HuH-7.5 (cell line): ENCODE results near the gene SPSB4.
A peak's percentile ranks its signal among the peaks of the same experiment; 100 is the strongest.

Experiments
- DNase-seq: peaks from one replicate; pipeline ENCODE4 v3.0.0; 2011; ENCODE audit warnings: low spot score

The SPSB4 gene

GRCh38 chr3:141076036-141076773 is 25.1 kb downstream of the SPSB4 start:
- DNase-seq, result no peak

DNA sequence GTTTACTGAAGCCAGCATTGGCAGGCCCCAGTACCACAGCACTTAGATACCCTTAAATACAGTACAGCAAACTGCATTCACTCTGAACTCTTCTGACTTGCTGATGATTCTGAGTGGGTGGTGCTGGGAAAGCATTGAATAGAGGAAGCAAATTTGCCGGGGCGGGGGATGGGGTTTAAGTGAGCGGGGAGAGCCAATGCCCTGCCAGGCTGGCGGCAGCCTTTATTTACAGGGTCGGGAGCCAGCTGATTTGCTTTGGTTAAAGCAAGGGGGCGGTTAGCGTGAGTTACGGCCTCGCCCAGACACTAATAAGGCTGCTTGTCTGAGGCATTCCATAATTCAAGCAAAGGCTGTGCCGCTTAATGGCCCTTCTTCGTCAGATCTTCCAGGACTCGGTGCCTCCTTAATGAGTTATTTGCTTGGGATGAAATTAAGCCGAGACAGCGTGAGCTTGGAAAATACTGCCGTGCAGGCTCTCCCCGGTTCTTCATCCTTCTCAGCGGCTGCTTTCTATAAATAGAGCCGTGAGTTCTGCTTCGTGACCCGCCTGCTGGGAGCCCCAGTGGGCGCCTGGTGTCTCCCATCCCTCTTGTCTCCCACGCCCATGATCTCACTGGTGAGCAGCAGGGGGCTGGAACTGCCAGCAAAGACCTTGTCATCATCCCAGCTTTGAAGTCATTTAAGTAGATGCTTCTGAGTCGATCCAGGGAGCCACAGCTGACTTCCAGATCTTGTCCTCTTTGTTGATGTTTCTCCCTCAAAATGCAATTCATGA is 25.8 kb downstream of the SPSB4 start:
- no peak for DNase-seq

DNA sequence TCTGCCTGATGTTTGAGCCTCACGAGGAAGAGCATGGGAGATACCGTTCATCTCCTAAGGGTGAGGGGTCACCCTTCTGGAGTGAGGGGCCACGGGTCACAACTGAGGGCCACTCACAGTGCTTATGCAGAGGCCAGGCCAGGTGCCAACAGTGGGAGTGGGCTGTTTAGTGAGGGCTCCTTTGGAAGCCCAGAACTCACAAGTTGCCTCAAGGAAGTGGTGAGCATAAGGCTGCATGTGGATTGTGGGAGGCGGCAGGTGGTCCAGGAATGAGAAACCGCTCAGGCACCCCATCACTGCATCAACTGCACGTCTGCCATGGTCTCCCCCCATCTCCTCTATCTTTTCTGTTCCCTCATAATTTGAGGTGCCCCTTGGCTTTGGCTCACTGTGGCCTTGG is 26.5 kb downstream of the SPSB4 start:
- no peak for DNase-seq

GRCh38 chr3:141078200-141078599 is 27.1 kb downstream of the SPSB4 start:
- DNase-seq, result no peak

DNA sequence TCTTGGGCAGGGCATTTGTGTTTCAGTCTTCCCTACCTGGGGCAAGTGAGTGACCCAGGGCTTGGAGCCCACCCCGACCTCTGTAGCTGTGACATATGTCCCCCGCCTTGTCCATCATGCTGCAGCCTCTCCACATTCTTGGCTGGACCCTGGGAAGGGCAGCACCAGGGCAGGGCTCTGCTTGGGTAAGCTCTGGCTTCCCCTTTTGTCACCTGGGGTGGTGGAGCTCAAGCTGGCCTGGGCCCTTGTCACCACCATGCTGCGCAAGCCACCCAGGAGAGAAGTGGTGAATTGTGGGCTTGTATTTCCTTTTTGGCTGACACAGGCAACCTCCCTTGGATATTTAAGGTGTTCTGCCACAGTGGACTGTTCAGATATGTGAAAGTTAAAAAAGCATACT is 29.3 kb downstream of the SPSB4 start:
- DNase-seq, result no peak

DNA sequence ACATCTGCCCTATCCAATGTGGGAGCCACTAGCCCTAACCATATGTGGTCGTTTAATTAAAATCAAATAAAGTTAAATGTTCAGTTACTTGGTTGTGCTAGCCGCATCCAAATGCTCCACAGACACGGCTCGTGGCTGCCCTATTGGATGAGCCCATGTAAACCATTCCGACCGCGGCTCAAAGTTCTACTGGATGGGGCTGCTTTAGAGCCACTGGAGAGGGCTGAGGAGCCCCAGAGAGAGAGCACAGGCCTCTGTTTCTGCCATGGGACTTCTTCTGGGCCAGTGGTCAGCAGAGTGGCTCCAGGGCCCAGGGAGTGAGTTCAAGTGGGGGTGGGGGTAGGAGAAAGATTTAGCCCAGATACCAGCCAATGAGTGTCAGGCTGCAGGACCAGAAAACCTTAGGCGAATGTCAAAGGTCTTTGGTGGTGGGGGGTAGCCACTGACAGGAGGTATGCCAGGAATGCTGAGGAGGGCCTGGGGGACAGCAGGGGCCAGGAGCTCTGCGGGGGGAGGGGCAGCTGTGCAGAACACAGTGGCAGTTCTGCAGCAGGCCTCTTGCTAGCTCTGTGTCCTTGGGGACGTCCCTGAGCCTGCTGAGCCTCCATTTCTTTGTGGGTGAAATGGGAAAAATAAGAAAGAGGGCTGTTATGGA is 30.1 kb downstream of the SPSB4 start:
- peak; percentile 42 for DNase-seq

DNA sequence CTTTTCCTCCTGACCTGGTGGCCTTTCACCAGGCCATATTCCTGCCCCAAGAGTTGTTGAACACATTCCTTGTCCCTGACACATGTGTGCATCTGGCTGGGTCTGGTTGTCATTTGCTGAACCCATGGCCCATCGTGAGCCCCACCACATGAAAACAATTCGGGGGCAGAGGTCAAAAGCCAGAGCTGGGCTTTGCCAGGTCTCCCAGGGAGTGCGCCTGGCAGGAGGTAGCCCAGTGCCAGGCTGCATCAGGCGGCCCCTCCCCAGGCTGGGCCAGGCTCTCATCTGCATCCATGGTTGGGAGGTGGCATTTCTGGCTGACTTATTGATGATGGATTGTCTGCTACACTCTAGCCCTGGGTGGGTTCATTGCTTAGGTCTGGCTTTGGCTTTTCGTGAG is 30.9 kb downstream of the SPSB4 start:
- DNase-seq, result no peak

DNA sequence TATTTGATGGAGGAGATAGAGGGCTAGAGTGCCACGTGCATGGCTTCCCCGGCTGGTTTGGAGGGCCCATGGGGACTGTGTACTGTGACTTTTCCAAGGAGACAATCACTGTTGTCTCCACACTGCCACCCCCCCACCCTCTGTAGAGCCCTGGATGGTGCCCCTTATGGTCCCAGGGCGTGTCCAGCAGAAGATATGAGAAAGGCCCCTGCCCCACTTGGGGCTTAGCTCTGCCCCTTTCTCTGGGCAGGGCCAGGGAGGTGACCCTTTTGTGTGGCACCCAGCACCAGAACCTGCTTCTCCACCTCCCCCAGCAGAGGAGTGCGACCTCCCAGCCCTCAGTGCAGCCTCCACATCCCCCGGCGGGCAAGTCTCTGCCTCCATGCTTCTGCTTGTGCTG is 32.1 kb downstream of the SPSB4 start:
- DNase-seq, result no peak

GRCh38 chr3:141083836-141084649 is 32.9 kb downstream of the SPSB4 start:
- no peak for DNase-seq

GRCh38 chr3:141085343-141086070 is 34.4 kb downstream of the SPSB4 start:
- no peak for DNase-seq

GRCh38 chr3:141086188-141086587 is 35.0 kb downstream of the SPSB4 start:
- no peak for DNase-seq

- DNase-seq, result no peak
Observed at GRCh38 chr3:141087076-141087777, 36.1 kb downstream of the SPSB4 start.

GRCh38 chr3:141087778-141088130 is 36.6 kb downstream of the SPSB4 start:
- DNase-seq, result no peak

GRCh38 chr3:141089339-141090152 is 38.4 kb downstream of the SPSB4 start:
- no peak for DNase-seq

- DNase-seq, result no peak
Observed at GRCh38 chr3:141091426-141091825, 40.3 kb downstream of the SPSB4 start.

- no peak for DNase-seq
Observed at GRCh38 chr3:141092663-141093062, 41.5 kb downstream of the SPSB4 start.

GRCh38 chr3:141093397-141093796 is 42.2 kb downstream of the SPSB4 start:
- no peak for DNase-seq

DNA sequence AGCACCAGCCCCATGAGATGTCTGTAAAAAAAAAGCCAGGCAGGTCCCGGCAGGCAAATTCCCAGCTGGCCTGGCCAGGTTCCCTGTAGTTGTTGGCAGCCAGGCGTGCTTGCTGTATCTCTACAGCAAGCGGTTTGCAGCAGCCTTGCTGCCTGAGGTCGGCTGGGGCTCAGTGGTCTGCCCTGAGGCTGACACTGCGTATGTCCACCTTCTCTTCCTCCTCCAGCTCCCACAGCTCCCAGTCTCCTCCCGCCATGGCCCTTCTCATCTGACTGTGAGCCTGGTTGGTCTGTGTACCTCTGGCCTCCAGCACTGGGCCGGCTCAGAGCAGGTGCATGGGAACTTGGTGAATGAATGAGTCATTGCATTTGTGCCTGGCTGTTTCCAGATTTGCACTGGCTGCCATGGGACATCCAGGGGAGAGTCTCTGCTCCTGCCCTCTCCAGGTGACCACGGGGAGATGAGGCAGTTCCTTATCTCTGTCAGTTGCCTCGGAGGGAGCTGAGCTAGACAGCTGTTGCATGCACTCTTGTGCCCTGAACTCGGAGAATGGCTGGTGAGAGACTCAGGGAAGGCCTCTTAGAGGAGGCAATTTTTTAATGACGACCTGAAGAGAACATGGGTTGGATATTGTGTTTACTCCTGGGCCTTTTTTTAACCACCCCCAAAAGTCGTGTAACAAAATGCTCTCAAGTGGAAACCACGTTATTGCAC is 43.0 kb downstream of the SPSB4 start:
- no peak for DNase-seq

- DNase-seq, result no peak
Observed at GRCh38 chr3:141094790-141095545, 43.8 kb downstream of the SPSB4 start.
